Middle frontal gyrus (tissue), 1 donor: ENCODE data around the gene SARM1.

Source experiments
- DNase-seq: peaks from one replicate; pipeline ENCODE4 v3.0.0-alpha.2; 2015; ENCODE audit warnings: low spot score; ENCODE audit errors: extremely low spot score

The SARM1 gene

GRCh38 chr17:28368306-28368831 is 3.1 kb upstream of the SARM1 start:
- no peak for DNase-seq

GRCh38 chr17:28368915-28369683 is 2.4 kb upstream of the SARM1 start:
- DNase-seq = no peak

- no peak for DNase-seq
These were observed 1.8 kb upstream of the SARM1 start for GRCh38 chr17:28369684-28370034.

GRCh38 chr17:28370035-28370743 is 1.3 kb upstream of the SARM1 start, which contains the start of gene VTN:
TSS of gene VTN (minus strand) at chr17:28370307. CDS start at chr17:28370203, 104 bp downstream.
- DNase-seq = no peak

GRCh38 chr17:28370744-28371103 is 770 bp upstream of the SARM1 start:
- DNase-seq = no peak

GRCh38 chr17:28372203-28372944 is 880 bp downstream of the SARM1 start:
- no peak for DNase-seq

- no peak for DNase-seq
These were observed 1.4 kb downstream of the SARM1 start for GRCh38 chr17:28372945-28373274.

- no peak for DNase-seq
These were observed 8.6 kb downstream of the SARM1 start for GRCh38 chr17:28379814-28380801.

GRCh38 chr17:28381141-28381825 is 9.8 kb downstream of the SARM1 start:
- DNase-seq = no peak

- DNase-seq = no peak
These were observed 13.0 kb downstream of the SARM1 start for GRCh38 chr17:28384281-28385036.

- no peak for DNase-seq
These were observed 13.5 kb downstream of the SARM1 start for GRCh38 chr17:28385037-28385400.

- no peak for DNase-seq
These were observed 13.9 kb downstream of the SARM1 start for GRCh38 chr17:28385406-28385805.

- no peak for DNase-seq
These were observed 14.9 kb downstream of the SARM1 start for GRCh38 chr17:28386391-28386790.

GRCh38 chr17:28388106-28388505 is 16.6 kb downstream of the SARM1 start:
- DNase-seq = no peak

GRCh38 chr17:28390141-28390540 is 18.6 kb downstream of the SARM1 start:
- DNase-seq = no peak

- no peak for DNase-seq
These were observed 19.1 kb downstream of the SARM1 start for GRCh38 chr17:28390563-28390962.

GRCh38 chr17:28390984-28391383 is 19.5 kb downstream of the SARM1 start:
- no peak for DNase-seq

- no peak for DNase-seq
These were observed 19.9 kb downstream of the SARM1 start for GRCh38 chr17:28391401-28391800.

- no peak for DNase-seq
These were observed 21.0 kb downstream of the SARM1 start for GRCh38 chr17:28392491-28392890.
